ENCODE results near the gene TTC8. TPM values are rescaled to one million over a fixed set of nuclear protein-coding genes. Genes with fewer than 3 reads are reported as not detected.
"Not testable (repeated sequence)": the region's sequence is repeated elsewhere in the genome, so short reads cannot be mapped to it uniquely, and the experiment has no call there.

Gene TTC8
- total RNA-seq, 1 donor from 2014 or later: 23.6 TPM

DNA sequence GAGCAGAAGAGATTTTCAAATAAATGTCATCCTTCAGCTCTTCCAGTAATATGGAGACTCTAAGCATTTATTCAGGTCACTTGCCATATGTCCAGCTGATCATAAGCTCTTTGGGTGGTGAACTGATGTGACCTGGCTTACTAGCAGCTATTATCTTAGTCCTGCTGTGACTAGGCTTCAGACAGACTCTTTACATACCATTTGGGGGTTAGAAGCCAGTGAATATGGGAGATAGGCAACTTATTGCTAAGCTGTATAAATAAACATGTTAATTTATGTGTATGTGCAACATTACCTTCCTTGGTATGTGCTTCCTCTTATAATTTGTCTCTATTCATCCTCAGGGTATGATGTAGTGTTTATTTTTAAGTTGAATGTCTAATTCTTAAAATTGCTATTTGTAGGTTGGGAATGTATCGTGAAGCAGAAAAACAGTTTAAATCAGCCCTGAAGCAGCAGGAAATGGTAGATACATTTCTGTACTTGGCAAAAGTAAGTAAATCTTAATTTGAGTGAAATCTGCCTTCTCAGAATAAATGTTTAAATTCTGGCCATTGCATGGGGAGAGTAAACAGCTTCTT lies 32.4 kb downstream of the TTC8 start:
- Mint-ChIP-seq H3K36me3 (ENCODE audit: unreplicated experiment) (peaks cover 36% of the 10 kb centered on the region), H3K27ac (ENCODE audit: unreplicated experiment) (peak overlapping the region; percentile 59), H3K9me3 (ENCODE audit: unreplicated experiment) (no peaks in the 10 kb centered on the region), H3K4me3 (ENCODE audit: unreplicated experiment) (no peak overlapping the region), H3K27me3 (ENCODE audit: unreplicated experiment) (no peaks in the 10 kb centered on the region), H3K4me1 (ENCODE audit: unreplicated experiment) (peaks cover 24% of the 10 kb centered on the region)
- TF ChIP-seq, protein P1, sequence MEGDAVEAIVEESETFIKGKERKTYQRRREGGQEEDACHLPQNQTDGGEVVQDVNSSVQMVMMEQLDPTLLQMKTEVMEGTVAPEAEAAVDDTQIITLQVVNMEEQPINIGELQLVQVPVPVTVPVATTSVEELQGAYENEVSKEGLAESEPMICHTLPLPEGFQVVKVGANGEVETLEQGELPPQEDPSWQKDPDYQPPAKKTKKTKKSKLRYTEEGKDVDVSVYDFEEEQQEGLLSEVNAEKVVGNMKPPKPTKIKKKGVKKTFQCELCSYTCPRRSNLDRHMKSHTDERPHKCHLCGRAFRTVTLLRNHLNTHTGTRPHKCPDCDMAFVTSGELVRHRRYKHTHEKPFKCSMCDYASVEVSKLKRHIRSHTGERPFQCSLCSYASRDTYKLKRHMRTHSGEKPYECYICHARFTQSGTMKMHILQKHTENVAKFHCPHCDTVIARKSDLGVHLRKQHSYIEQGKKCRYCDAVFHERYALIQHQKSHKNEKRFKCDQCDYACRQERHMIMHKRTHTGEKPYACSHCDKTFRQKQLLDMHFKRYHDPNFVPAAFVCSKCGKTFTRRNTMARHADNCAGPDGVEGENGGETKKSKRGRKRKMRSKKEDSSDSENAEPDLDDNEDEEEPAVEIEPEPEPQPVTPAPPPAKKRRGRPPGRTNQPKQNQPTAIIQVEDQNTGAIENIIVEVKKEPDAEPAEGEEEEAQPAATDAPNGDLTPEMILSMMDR (IDR thresholded peaks at IDR 0.05): no peak
- DNase-seq (ENCODE audit: extremely low spot score, unreplicated experiment): no peak

DNA sequence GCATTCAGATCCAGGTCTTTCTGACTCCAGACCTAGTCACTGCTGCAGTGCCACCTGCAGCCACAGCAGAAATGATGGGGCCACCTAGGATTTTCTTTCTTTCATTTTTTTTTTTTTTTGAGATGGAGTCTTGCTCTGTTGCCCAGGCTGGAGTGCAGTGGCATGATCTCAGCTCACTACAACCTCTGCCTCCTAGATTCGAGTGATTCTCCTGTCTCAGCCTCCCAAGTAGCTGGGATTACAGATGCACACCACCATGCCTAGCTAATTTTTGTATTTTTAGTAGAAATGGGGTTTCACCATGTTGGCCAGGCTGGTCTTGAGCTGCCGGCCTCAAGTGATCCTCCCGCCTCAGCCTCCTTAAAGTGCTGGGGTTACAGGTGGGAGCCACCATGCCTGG lies 33.4 kb downstream of the TTC8 start:
- Mint-ChIP-seq H3K36me3 (ENCODE audit: unreplicated experiment) (peaks cover 42% of the 10 kb centered on the region), H3K27ac (ENCODE audit: unreplicated experiment) (peak overlapping the region; percentile 59), H3K4me1 (ENCODE audit: unreplicated experiment) (peaks cover 24% of the 10 kb centered on the region)
- not testable (repeated sequence) for H3K27me3 Mint-ChIP-seq (ENCODE audit: unreplicated experiment); H3K9me3 Mint-ChIP-seq (ENCODE audit: unreplicated experiment); H3K4me3 Mint-ChIP-seq (ENCODE audit: unreplicated experiment); DNase-seq (ENCODE audit: extremely low spot score, unreplicated experiment)

GRCh38 chr14:88859118-88859517 lies 34.7 kb downstream of the TTC8 start:
- Mint-ChIP-seq H3K4me1 (ENCODE audit: unreplicated experiment) (peaks cover 24% of the 10 kb centered on the region), H3K36me3 (ENCODE audit: unreplicated experiment) (peaks cover 42% of the 10 kb centered on the region)
- H3K4me3 Mint-ChIP-seq (ENCODE audit: unreplicated experiment); H3K9me3 Mint-ChIP-seq (ENCODE audit: unreplicated experiment); H3K27ac Mint-ChIP-seq (ENCODE audit: unreplicated experiment); DNase-seq (ENCODE audit: extremely low spot score, unreplicated experiment); H3K27me3 Mint-ChIP-seq (ENCODE audit: unreplicated experiment): not testable (repeated sequence)

- Mint-ChIP-seq H3K4me3 (ENCODE audit: unreplicated experiment) (no peak overlapping the region), H3K4me1 (ENCODE audit: unreplicated experiment) (peaks cover 2% of the 10 kb centered on the region), H3K27me3 (ENCODE audit: unreplicated experiment) (no peaks in the 10 kb centered on the region), H3K36me3 (ENCODE audit: unreplicated experiment) (peaks cover 37% of the 10 kb centered on the region), H3K9me3 (ENCODE audit: unreplicated experiment) (no peaks in the 10 kb centered on the region), H3K27ac (ENCODE audit: unreplicated experiment) (no peak overlapping the region)
- TF ChIP-seq, protein P1 (IDR thresholded peaks at IDR 0.05): no peak
- DNase-seq (ENCODE audit: extremely low spot score, unreplicated experiment): no peak
Observed at GRCh38 chr14:88863167-88863566, 38.7 kb downstream of the TTC8 start.

GRCh38 chr14:88864198-88864597 lies 39.7 kb downstream of the TTC8 start:
- Mint-ChIP-seq H3K9me3 (ENCODE audit: unreplicated experiment) (no peaks in the 10 kb centered on the region), H3K4me3 (ENCODE audit: unreplicated experiment) (no peak overlapping the region), H3K27me3 (ENCODE audit: unreplicated experiment) (no peaks in the 10 kb centered on the region), H3K4me1 (ENCODE audit: unreplicated experiment) (peaks cover 2% of the 10 kb centered on the region), H3K27ac (ENCODE audit: unreplicated experiment) (no peak overlapping the region), H3K36me3 (ENCODE audit: unreplicated experiment) (peaks cover 33% of the 10 kb centered on the region)
- no peak for DNase-seq (ENCODE audit: extremely low spot score, unreplicated experiment)
- TF ChIP-seq, protein P1 (IDR thresholded peaks at IDR 0.05): no peak

- Mint-ChIP-seq H3K4me1 (ENCODE audit: unreplicated experiment) (peaks cover 5% of the 10 kb centered on the region), H3K9me3 (ENCODE audit: unreplicated experiment) (no peaks in the 10 kb centered on the region), H3K36me3 (ENCODE audit: unreplicated experiment) (peaks cover 30% of the 10 kb centered on the region), H3K27ac (ENCODE audit: unreplicated experiment) (no peak overlapping the region), H3K4me3 (ENCODE audit: unreplicated experiment) (no peak overlapping the region), H3K27me3 (ENCODE audit: unreplicated experiment) (no peaks in the 10 kb centered on the region)
- no peak for DNase-seq (ENCODE audit: extremely low spot score, unreplicated experiment)
- TF ChIP-seq, protein P1 (IDR thresholded peaks at IDR 0.05): no peak
Observed at GRCh38 chr14:88866305-88866704, 41.9 kb downstream of the TTC8 start.

All from osteocyte (in vitro differentiated cells).